MM.1S (cell line): ENCODE measurements around the gene SUSD1.

Source experiments
- EZH2 ChIP-seq: fragments of 300-600 bp; sonication (generic); optimal IDR thresholded peaks from 2 replicates; pipeline ENCODE3; 2017; ENCODE audit warnings: low read depth, mild to moderate bottlenecking, antibody characterized with exemption, low read length, mixed read lengths
- EZH2phosphoT487 ChIP-seq: fragments of 300-600 bp; sonication (generic); IDR thresholded peaks from 2 replicates; pipeline ENCODE4 v1.6.1; 2018; ENCODE audit warnings: antibody characterized with exemption, low read length
- TF ChIP-seq, protein P1 (sequence below): fragments of 300-600 bp; sonication (generic); IDR thresholded peaks from 2 replicates; pipeline ENCODE4 v1.5.1; 2016; ENCODE audit warnings: antibody characterized with exemption, low read length, mixed read lengths

DNA sequence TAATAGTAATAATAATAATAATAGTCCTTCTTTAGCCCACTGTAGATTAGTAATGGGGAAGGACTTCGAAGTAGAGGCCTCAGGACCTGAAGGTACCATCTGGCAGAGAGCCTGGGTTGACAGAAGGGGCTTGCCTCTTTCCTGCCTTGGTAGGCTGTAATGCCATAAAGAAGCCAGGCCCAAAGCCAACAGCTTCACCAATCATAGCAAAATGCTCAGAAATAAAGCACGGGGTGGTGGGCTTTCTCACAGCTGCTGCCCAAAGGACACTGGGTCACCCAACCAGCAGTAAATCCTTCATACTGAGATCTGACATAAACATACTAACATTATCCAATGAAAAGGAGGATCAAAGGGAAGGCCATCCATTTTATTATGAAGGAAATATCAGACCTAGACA, 70.7 kb downstream of the SUSD1 start:
- TF ChIP-seq, protein P1, sequence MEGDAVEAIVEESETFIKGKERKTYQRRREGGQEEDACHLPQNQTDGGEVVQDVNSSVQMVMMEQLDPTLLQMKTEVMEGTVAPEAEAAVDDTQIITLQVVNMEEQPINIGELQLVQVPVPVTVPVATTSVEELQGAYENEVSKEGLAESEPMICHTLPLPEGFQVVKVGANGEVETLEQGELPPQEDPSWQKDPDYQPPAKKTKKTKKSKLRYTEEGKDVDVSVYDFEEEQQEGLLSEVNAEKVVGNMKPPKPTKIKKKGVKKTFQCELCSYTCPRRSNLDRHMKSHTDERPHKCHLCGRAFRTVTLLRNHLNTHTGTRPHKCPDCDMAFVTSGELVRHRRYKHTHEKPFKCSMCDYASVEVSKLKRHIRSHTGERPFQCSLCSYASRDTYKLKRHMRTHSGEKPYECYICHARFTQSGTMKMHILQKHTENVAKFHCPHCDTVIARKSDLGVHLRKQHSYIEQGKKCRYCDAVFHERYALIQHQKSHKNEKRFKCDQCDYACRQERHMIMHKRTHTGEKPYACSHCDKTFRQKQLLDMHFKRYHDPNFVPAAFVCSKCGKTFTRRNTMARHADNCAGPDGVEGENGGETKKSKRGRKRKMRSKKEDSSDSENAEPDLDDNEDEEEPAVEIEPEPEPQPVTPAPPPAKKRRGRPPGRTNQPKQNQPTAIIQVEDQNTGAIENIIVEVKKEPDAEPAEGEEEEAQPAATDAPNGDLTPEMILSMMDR, result no peak
- TF ChIP-seq EZH2, result no peak
- no peak for TF ChIP-seq EZH2phosphoT487
